GM13977 (cell line): ENCODE results near the gene WSB1.

Experiments used
- DNase-seq: peaks from one replicate; pipeline ENCODE4 v3.0.0; 2012; ENCODE audit warnings: low spot score
- CTCF ChIP-seq: IDR thresholded peaks from 2 replicates; pipeline ENCODE4 v1.5.1; 2012; ENCODE audit warnings: mild to moderate bottlenecking, control low read depth; ENCODE audit not compliant: insufficient read depth; ENCODE audit errors: extremely low read depth, missing control alignments
- in situ Hi-C: fragments of 300-500 bp; cut with MboI; formaldehyde crosslinking; loops from one replicate; pipeline ENCODE4 v1.12.0; 2022; ENCODE audit warnings: low sequenced_read_pairs, low pct_unique_long_range_greater_than_20kb, mixed read lengths, inconsistent platforms; ENCODE audit not compliant: unreplicated experiment

Gene WSB1

GRCh38 chr17:27339836-27340550, 46.1 kb downstream of the WSB1 start:
- TF ChIP-seq CTCF = no peak
- in situ Hi-C loops = loop anchor here (10.0 kb wide), 1 partner anchor 105 kb away; no protein-coding TSS in a partner anchor
- DNase-seq = no peak

DNA sequence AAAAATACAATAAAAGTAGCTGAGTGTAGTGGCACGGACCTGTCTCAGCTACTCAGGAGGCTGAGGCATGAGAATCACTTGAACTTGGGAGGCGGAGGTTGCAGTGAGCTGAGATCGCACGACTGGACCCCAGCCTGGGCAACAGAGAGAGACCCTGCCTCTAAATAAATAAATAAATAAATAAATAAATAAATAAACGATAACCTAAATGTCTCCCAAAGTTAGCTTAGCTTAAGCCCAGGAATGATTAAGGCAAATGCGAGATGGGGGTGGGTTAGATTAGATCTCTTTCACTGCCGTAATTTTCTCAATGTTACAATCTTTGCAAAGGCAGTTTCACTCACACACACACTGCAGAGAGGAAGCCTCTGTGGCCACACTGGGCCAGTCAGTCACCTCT, 46.7 kb downstream of the WSB1 start:
- in situ Hi-C loops = loop anchor here (10.0 kb wide), 1 partner anchor 106 kb away; no protein-coding TSS in a partner anchor
- DNase-seq = no peak
- no peak for TF ChIP-seq CTCF

GRCh38 chr17:27341041-27341471, 47.1 kb downstream of the WSB1 start:
- in situ Hi-C loops = loop anchor here (10.0 kb wide), 1 partner anchor 106 kb away; no protein-coding TSS in a partner anchor
- no peak for DNase-seq
- no peak for TF ChIP-seq CTCF

GRCh38 chr17:27342059-27342458, 48.1 kb downstream of the WSB1 start:
- TF ChIP-seq CTCF = no peak
- no peak for DNase-seq
- in situ Hi-C loops = loop anchor here (10.0 kb wide), 1 partner anchor 107 kb away; no protein-coding TSS in a partner anchor

DNA sequence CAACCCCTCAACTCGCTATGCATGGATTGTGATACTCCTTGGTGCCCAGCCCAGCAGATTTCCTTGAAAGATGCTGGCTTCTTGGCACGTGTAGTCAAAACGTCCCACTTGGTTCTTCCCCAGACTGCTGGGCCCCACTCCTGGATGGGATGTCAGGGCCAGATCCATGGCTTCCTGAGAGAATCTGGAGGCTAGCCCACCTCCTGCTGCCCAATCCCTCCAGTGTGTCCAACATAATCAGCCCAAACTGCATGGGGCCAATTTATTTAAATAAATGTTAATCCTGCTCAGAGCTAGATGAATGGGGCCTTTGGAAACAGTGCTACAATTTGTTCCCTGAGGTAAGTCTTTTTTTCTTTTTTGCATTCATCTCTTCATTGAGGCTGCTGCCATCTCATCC, 49.4 kb downstream of the WSB1 start:
- TF ChIP-seq CTCF = no peak
- in situ Hi-C loops = loop anchor here (10.0 kb wide), 1 partner anchor 108 kb away; no protein-coding TSS in a partner anchor

GRCh38 chr17:27343977-27344607, 50.2 kb downstream of the WSB1 start:
- DNase-seq = no peak

More for the DNA sequence above, 49.4 kb downstream of the WSB1 start:
- no peak for DNase-seq

More at GRCh38 chr17:27343977-27344607, 50.2 kb downstream of the WSB1 start:
- in situ Hi-C loops = loop anchor here (10.0 kb wide), 1 partner anchor 109 kb away; no protein-coding TSS in a partner anchor
- no peak for TF ChIP-seq CTCF
